Left lung (tissue), 10 donors: ENCODE results near the gene MED27. TPM values are rescaled to one million over a fixed set of nuclear protein-coding genes. Genes with fewer than 3 reads are reported as not detected.

Source experiments
- ATAC-seq: fragments of 200-7000 bp; cut with Tn5 transposase; one replicate; pipeline ENCODE4 v1.9.1; 2020; ENCODE audit warnings: moderate library complexity
- DNase-seq, 4 donors: peaks; one replicate each; pipeline ENCODE4 v3.0.0-alpha.2; 2013 to 2020
- H3K27ac ChIP-seq, 2 donors: fragments of 200-600 bp; sonication (generic) in 1 of 2; one replicate each; pipeline versions ENCODE4 v1.5.0 to v1.8.0; 2020 to 2021
- H3K27me3 ChIP-seq, 2 donors: fragments of 200-600 bp; sonication (generic) in 1 of 2; one replicate each; pipeline versions ENCODE4 v1.5.0 to v1.8.0; 2020 to 2021
- H3K36me3 ChIP-seq, 2 donors: fragments of 200-600 bp; sonication (generic) in 1 of 2; one replicate each; pipeline versions ENCODE4 v1.5.0 to v1.8.0; 2020 to 2021
- H3K4me1 ChIP-seq, 2 donors: fragments of 200-600 bp; one replicate each; pipeline ENCODE4 v1.8.0; 2021
- H3K4me3 ChIP-seq, 2 donors: fragments of 200-600 bp; sonication (generic) in 1 of 2; one replicate each; pipeline versions ENCODE4 v1.5.0 to v1.8.0; 2020 to 2021; ENCODE audit warnings: mild to moderate bottlenecking in 1 of 2
- H3K9me3 ChIP-seq, 2 donors: fragments of 200-600 bp; sonication (generic) in 1 of 2; one replicate each; pipeline versions ENCODE4 v1.5.0 to v1.8.0; 2020 to 2021
- CTCF ChIP-seq, 2 donors: fragments of 200-600 bp; sonication (generic) in 1 of 2; IDR thresholded peaks; one replicate each; pipeline versions ENCODE4 v1.5.0 to v1.8.0; 2021; ENCODE audit warnings: antibody characterized with exemption in 2 of 2
- intact Hi-C, 2 donors: fragments of 100-400 bp; cut with DNase I; formaldehyde crosslinking; loops; one replicate each; pipeline versions ENCODE4 v1.11.2 to v1.14.2; 2022
- polyA plus RNA-seq, 6 donors: library from polyadenylated mRNA; unstranded; fragments of 120-200 nt; gene quantifications; one replicate each; pipeline ENCODE4 v1.2.1, GENCODE V29; 2013; ENCODE audit not compliant: insufficient read length in 6 of 6
- total RNA-seq, 2 donors: library from RNA; stranded (reverse); fragmentation: NEBNext Ultra II Directional; extraction: Animal tissue kit (Norgen Biotek cat#: 25700); gene quantifications; one replicate each; pipeline ENCODE4 v1.2.1, GENCODE V29; 2021
- donor health status: DM: no; HTN: yes; CAD: no.
- donor health status: DM: no; HTN: no; CAD: no.

Gene MED27
- total and polyA plus RNA-seq, 8 donors: 12.5 to 18.6 (median 16.7) TPM

GRCh38 chr9:132040808-132041207 is 38.9 kb downstream of the MED27 start:
- intact Hi-C loops: no loop called here
- no peaks in the 10 kb centered on the region for H3K27me3 ChIP-seq
- DNase-seq: no peak
- no peak for ATAC-seq
- no peak for TF ChIP-seq CTCF (IDR thresholded peaks at IDR 0.05)
- H3K27ac ChIP-seq: no peak overlapping the region
- no peaks in the 10 kb centered on the region for H3K4me1 ChIP-seq
- H3K36me3 ChIP-seq: no peaks in the 10 kb centered on the region
- H3K9me3 ChIP-seq: no peaks in the 10 kb centered on the region
- H3K4me3 ChIP-seq: no peak overlapping the region

GRCh38 chr9:132040246-132040645 is 39.4 kb downstream of the MED27 start:
- Histone ChIP-seq H3K9me3 (no peaks in the 10 kb centered on the region), H3K27ac (no peak overlapping the region), H3K27me3 (no peaks in the 10 kb centered on the region), H3K36me3 (no peaks in the 10 kb centered on the region), H3K4me3 (no peak overlapping the region), H3K4me1 (no peaks in the 10 kb centered on the region)
- DNase-seq: no peak
- intact Hi-C loops: no loop called here
- TF ChIP-seq CTCF (IDR thresholded peaks at IDR 0.05): no peak
- no peak for ATAC-seq

GRCh38 chr9:132039284-132039683 is 40.4 kb downstream of the MED27 start:
- no peak overlapping the region for H3K27ac ChIP-seq
- no peak for TF ChIP-seq CTCF (IDR thresholded peaks at IDR 0.05)
- no peaks in the 10 kb centered on the region for H3K4me1 ChIP-seq
- H3K9me3 ChIP-seq: no peaks in the 10 kb centered on the region
- ATAC-seq (no peak), DNase-seq (no peak)
- H3K4me3 ChIP-seq: no peak overlapping the region
- H3K36me3 ChIP-seq: no peaks in the 10 kb centered on the region
- no peaks in the 10 kb centered on the region for H3K27me3 ChIP-seq
- intact Hi-C loops: no loop called here

GRCh38 chr9:132037458-132037857 is 42.2 kb downstream of the MED27 start:
- peaks cover 0 to 1% of the 10 kb centered on the region in 2 donors for H3K4me1 ChIP-seq
- TF ChIP-seq CTCF (IDR thresholded peaks at IDR 0.05): no peak
- intact Hi-C loops: no loop called here
- H3K9me3 ChIP-seq: no peaks in the 10 kb centered on the region
- no peak overlapping the region for H3K4me3 ChIP-seq
- no peaks in the 10 kb centered on the region for H3K27me3 ChIP-seq
- no peak overlapping the region for H3K27ac ChIP-seq
- no peaks in the 10 kb centered on the region for H3K36me3 ChIP-seq
- DNase-seq (no peak), ATAC-seq (no peak)

- ATAC-seq (no peak), DNase-seq (no peak)
- TF ChIP-seq CTCF (IDR thresholded peaks at IDR 0.05): no peak
- H3K4me1 ChIP-seq: peaks cover 0 to 4% of the 10 kb centered on the region in 2 donors
- intact Hi-C loops: no loop called here
- H3K9me3 ChIP-seq: no peaks in the 10 kb centered on the region
- no peak overlapping the region for H3K4me3 ChIP-seq
- H3K27me3 ChIP-seq: no peaks in the 10 kb centered on the region
- H3K27ac ChIP-seq: no peak overlapping the region
- H3K36me3 ChIP-seq: no peaks in the 10 kb centered on the region
Observed at GRCh38 chr9:132036521-132036920, 43.1 kb downstream of the MED27 start.
